H9 (cell line): Measurements from ENCODE around the gene CSRNP3. TPM values are rescaled to one million over a fixed set of nuclear protein-coding genes. Genes with fewer than 3 reads are reported as not detected.

Experiments
- DNase-seq: peaks from one replicate; pipeline ENCODE4 v3.0.0-alpha.2; 2017
- H2AFZ ChIP-seq: one replicate; pipeline ENCODE4 v1.6.1; 2013; ENCODE audit warnings: mild to moderate bottlenecking, low read length, control low read depth, moderate library complexity
- H2AK5ac ChIP-seq: 2 replicates; pipeline ENCODE4 v1.6.1; 2013; ENCODE audit warnings: low read length, control low read depth, mixed read lengths; ENCODE audit not compliant: insufficient read length
- H2BK120ac ChIP-seq: one replicate; pipeline ENCODE4 v1.6.1; 2013; ENCODE audit warnings: low read depth, mild to moderate bottlenecking, low read length, control low read depth, inconsistent platforms; ENCODE audit not compliant: poor library complexity, severe bottlenecking
- H2BK12ac ChIP-seq: 2 replicates; pipeline ENCODE4 v1.6.1; 2013; ENCODE audit warnings: low read length, control low read depth, mixed read lengths, low read depth; ENCODE audit not compliant: insufficient read length
- H2BK15ac ChIP-seq: 2 replicates; pipeline ENCODE4 v1.6.1; 2013; ENCODE audit warnings: low read depth, low read length, control low read depth
- H2BK20ac ChIP-seq: one replicate; pipeline ENCODE4 v1.6.1; 2013; ENCODE audit warnings: low read depth, mild to moderate bottlenecking, low read length, control low read depth, inconsistent platforms; ENCODE audit not compliant: poor library complexity, severe bottlenecking
- H2BK5ac ChIP-seq: 2 replicates; pipeline ENCODE4 v1.6.1; 2013; ENCODE audit warnings: low read length, control low read depth, mixed read lengths; ENCODE audit not compliant: insufficient read length
- H3K14ac ChIP-seq: 2 replicates; pipeline ENCODE4 v1.6.1; 2013; ENCODE audit warnings: low read length, control low read depth; ENCODE audit not compliant: insufficient read depth
- H3K18ac ChIP-seq: 2 replicates; pipeline ENCODE4 v1.6.1; 2013; ENCODE audit warnings: low read depth, mild to moderate bottlenecking, mixed read lengths, low read length, control low read depth; ENCODE audit not compliant: insufficient read length
- H3K23ac ChIP-seq: 2 replicates; pipeline ENCODE4 v1.6.1; 2013; ENCODE audit warnings: low read length, control low read depth, mixed read lengths, low read depth; ENCODE audit not compliant: insufficient read length
- H3K23me2 ChIP-seq: 2 replicates; pipeline ENCODE4 v1.6.1; 2013; ENCODE audit warnings: low read depth, mild to moderate bottlenecking, mixed read lengths, low read length, control low read depth; ENCODE audit not compliant: insufficient read length, poor library complexity, severe bottlenecking
- H3K27ac ChIP-seq: 2 replicates; pipeline ENCODE4 v1.5.1; 2013; ENCODE audit warnings: low read length, control low read depth, mixed read lengths, low read depth; ENCODE audit not compliant: insufficient read length
- H3K27me3 ChIP-seq: 2 replicates; pipeline ENCODE4 v1.6.1; 2013; ENCODE audit warnings: low read length, control low read depth, inconsistent platforms; ENCODE audit not compliant: insufficient read depth
- H3K4ac ChIP-seq: 2 replicates; pipeline ENCODE4 v1.6.1; 2013; ENCODE audit warnings: low read depth, mild to moderate bottlenecking, control low read depth, inconsistent platforms, low read length, moderate library complexity
- H3K4me1 ChIP-seq: 2 replicates; pipeline ENCODE4 v1.6.1; 2013; ENCODE audit warnings: low read length, control low read depth, inconsistent platforms; ENCODE audit not compliant: insufficient read depth
- H3K4me2 ChIP-seq: 2 replicates; pipeline ENCODE4 v1.6.1; 2013; ENCODE audit warnings: low read length, control low read depth, mixed read lengths; ENCODE audit not compliant: insufficient read length, insufficient read depth
- H3K56ac ChIP-seq: 2 replicates; pipeline ENCODE4 v1.6.1; 2013; ENCODE audit warnings: low read depth, mild to moderate bottlenecking, mixed read lengths, low read length, control low read depth; ENCODE audit not compliant: insufficient read length
- H3K79me1 ChIP-seq: 2 replicates; pipeline ENCODE4 v1.6.1; 2013; ENCODE audit warnings: low read depth, mild to moderate bottlenecking, moderate library complexity, low read length, control low read depth, inconsistent platforms; ENCODE audit not compliant: insufficient read depth, poor library complexity, severe bottlenecking
- H3K79me2 ChIP-seq: 2 replicates; pipeline ENCODE4 v1.6.1; 2013; ENCODE audit warnings: low read length, control low read depth, inconsistent platforms; ENCODE audit not compliant: insufficient read depth
- H3K9ac ChIP-seq: 2 replicates; pipeline ENCODE4 v1.6.1; 2013; ENCODE audit warnings: low read length, control low read depth, mixed read lengths; ENCODE audit not compliant: insufficient read length; ENCODE audit errors: extremely low read depth
- H3K9me3 ChIP-seq: one replicate; pipeline ENCODE4 v1.6.1; 2013; ENCODE audit warnings: low read depth, low read length, inconsistent platforms; ENCODE audit not compliant: control insufficient read depth
- H3T11ph ChIP-seq: one replicate; pipeline ENCODE4 v1.6.1; 2013; ENCODE audit warnings: mild to moderate bottlenecking, low read length, control low read depth, inconsistent platforms
- H4K20me1 ChIP-seq: one replicate; pipeline ENCODE4 v1.6.1; 2013; ENCODE audit not compliant: control insufficient read depth, insufficient read length, insufficient read depth
- H4K5ac ChIP-seq: 2 replicates; pipeline ENCODE4 v1.6.1; 2013; ENCODE audit warnings: low read depth, mild to moderate bottlenecking, mixed read lengths, low read length, control low read depth; ENCODE audit not compliant: insufficient read length
- H4K8ac ChIP-seq: replicated peaks from 2 replicates; pipeline ENCODE4 v1.6.1; 2013; ENCODE audit warnings: low read length, control low read depth, mixed read lengths, low read depth; ENCODE audit not compliant: insufficient read length
- H4K91ac ChIP-seq: 2 replicates; pipeline ENCODE4 v1.6.1; 2013; ENCODE audit warnings: low read depth, mild to moderate bottlenecking, moderate library complexity, mixed read lengths, low read length, control low read depth; ENCODE audit not compliant: insufficient read length
- H3K27ac Mint-ChIP-seq, 3 experiments: 2 replicates in 2 of 3; 3 replicates in 1 of 3; pipeline ENCODE4 v1.8.0; 2020 to 2021; ENCODE audit warnings: mixed read lengths in 3 of 3, mild to moderate bottlenecking in 1 of 3, moderate library complexity in 1 of 3
- H3K27me3 Mint-ChIP-seq: 2 replicates; pipeline ENCODE4 v1.8.0; 2021; ENCODE audit warnings: low read depth, mild to moderate bottlenecking, moderate library complexity, mixed read lengths
- H3K36me3 Mint-ChIP-seq, 3 experiments: 2 replicates in 2 of 3; 3 replicates in 1 of 3; pipeline ENCODE4 v1.8.0; 2020 to 2021; ENCODE audit warnings: low read depth in 3 of 3, mixed read lengths in 3 of 3; ENCODE audit not compliant: insufficient read depth in 1 of 3
- H3K4me1 Mint-ChIP-seq, 2 experiments: 2 replicates each; pipeline ENCODE4 v1.8.0; 2020; ENCODE audit warnings: mixed read lengths in 2 of 2
- H3K4me3 Mint-ChIP-seq, 2 experiments: 2 replicates in 1 of 2; 3 replicates in 1 of 2; pipeline ENCODE4 v1.8.0; 2020 to 2021; ENCODE audit warnings: mild to moderate bottlenecking in 2 of 2, mixed read lengths in 2 of 2, moderate library complexity in 1 of 2
- H3K9me3 Mint-ChIP-seq, 2 experiments: 2 replicates in 1 of 2; 3 replicates in 1 of 2; pipeline ENCODE4 v1.8.0; 2020; ENCODE audit warnings: mild to moderate bottlenecking in 2 of 2, mixed read lengths in 2 of 2, moderate library complexity in 1 of 2
- WGBS: extraction: QIAGEN DNeasy Blood & Tissue Kit; methylation state at CpG from one replicate; pipeline ENCODE4 v1.1.7; 2013; ENCODE audit warnings: missing lambda C conversion rate, low lambda C conversion rate, mixed read lengths; ENCODE audit not compliant: insufficient read length; ENCODE audit errors: extremely low coverage; 5-methylcytosine and 5-hydroxymethylcytosine counted together
- total RNA-seq: library from RNA; stranded (reverse); gene quantifications from 2 replicates; pipeline ENCODE4 v1.2.1, GENCODE V29; 2021
- TF ChIP-seq, protein P1 (sequence below): fragments of 200-600 bp; sonication (generic); conservative IDR thresholded peaks from 3 replicates; pipeline ENCODE4 v1.8.0; 2021; ENCODE audit warnings: antibody characterized with exemption, mild to moderate bottlenecking

CSRNP3 gene
- total RNA-seq, 1 experiment from 2014 or later = 3.6 TPM

DNA sequence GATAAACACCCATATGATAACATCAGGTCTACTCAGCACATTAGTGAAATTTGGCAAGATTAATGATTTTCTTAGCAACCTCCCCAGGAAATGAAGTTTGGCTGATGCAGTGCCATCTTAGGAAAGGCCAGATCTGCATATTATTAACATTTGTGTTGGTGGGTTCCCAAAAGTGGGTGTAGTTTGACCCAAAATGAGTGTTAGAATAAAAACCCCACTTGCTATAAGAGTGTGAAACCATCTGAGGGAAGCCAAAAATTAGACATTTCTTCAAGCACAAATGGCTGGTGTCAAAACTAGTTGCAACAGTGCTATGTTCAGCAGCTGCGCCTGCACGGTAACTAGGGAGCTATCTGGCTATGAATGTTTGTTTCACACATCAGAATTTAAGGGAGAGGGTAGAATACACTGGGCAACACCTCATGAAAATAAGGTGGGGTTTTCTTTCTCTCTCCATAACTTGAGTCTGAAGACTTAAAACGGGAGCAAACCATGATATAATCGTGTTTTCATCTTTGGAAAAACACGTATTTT, 15.9 kb upstream of the CSRNP3 start:
- Mint-ChIP-seq H3K27me3 (no peaks in the 10 kb centered on the region), H3K27ac (no peak overlapping the region), H3K9me3 (peaks cover 4% of the 10 kb centered on the region in 2 experiments; a peak in 3 of 5 replicates), H3K4me3 (no peak overlapping the region), H3K4me1 (no peaks in the 10 kb centered on the region; a peak in 1 of 4 replicates), H3K36me3 (peaks cover 1 to 6% (median 3%) of the 10 kb centered on the region in 3 experiments; a peak in 5 of 7 replicates)
- Histone ChIP-seq H3K9me3 (no peaks in the 10 kb centered on the region), H3K4me1 (no peaks in the 10 kb centered on the region), H3K79me2 (no peaks in the 10 kb centered on the region), H3T11ph (no peak overlapping the region), H3K79me1 (no peaks in the 10 kb centered on the region), H2BK20ac (no peak overlapping the region), H3K9ac (no peak overlapping the region), H4K5ac (no peak overlapping the region), H3K14ac (no peak overlapping the region), H3K27ac (no peak overlapping the region), H2AFZ (no peak overlapping the region), H4K91ac (no peak overlapping the region), H3K18ac (no peak overlapping the region), H3K23ac (no peak overlapping the region), H2BK5ac (no peak overlapping the region), H3K4me2 (no peak overlapping the region), H2BK15ac (no peak overlapping the region), H2BK12ac (no peak overlapping the region), H3K56ac (no peak overlapping the region), H3K27me3 (no peaks in the 10 kb centered on the region), H2AK5ac (no peak overlapping the region), H3K4ac (no peak overlapping the region), H4K20me1 (no peaks in the 10 kb centered on the region), H3K23me2 (no peaks in the 10 kb centered on the region), H2BK120ac (no peak overlapping the region), H4K8ac (no peak overlapping the region)
- no CpG with 5 or more reads among the region's 5 CpGs for WGBS
- TF ChIP-seq, protein P1, sequence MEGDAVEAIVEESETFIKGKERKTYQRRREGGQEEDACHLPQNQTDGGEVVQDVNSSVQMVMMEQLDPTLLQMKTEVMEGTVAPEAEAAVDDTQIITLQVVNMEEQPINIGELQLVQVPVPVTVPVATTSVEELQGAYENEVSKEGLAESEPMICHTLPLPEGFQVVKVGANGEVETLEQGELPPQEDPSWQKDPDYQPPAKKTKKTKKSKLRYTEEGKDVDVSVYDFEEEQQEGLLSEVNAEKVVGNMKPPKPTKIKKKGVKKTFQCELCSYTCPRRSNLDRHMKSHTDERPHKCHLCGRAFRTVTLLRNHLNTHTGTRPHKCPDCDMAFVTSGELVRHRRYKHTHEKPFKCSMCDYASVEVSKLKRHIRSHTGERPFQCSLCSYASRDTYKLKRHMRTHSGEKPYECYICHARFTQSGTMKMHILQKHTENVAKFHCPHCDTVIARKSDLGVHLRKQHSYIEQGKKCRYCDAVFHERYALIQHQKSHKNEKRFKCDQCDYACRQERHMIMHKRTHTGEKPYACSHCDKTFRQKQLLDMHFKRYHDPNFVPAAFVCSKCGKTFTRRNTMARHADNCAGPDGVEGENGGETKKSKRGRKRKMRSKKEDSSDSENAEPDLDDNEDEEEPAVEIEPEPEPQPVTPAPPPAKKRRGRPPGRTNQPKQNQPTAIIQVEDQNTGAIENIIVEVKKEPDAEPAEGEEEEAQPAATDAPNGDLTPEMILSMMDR = no peak
- no peak for DNase-seq
